ENCODE measurements around the gene NFIX. TPM values are rescaled to one million over a fixed set of nuclear protein-coding genes. Genes with fewer than 3 reads are reported as not detected.

The NFIX gene
- total RNA-seq, 4 donors from 2014 or later: 56.0 to 154 (median 79.4) TPM

GRCh38 chr19:13118424-13119193, 123.3 kb downstream of the NFIX start:
- Histone ChIP-seq H3K36me3 (peaks cover 0 to 20% (median 17%) of the 10 kb centered on the region in 4 donors), H3K4me1 (peaks cover 39 to 62% (median 57%) of the 10 kb centered on the region in 4 donors), H3K27ac (replicated peaks in 1 of 4) (peak overlapping the region; percentile 62 to 74 (median 70)), H3K9me3 (no peaks in the 10 kb centered on the region), H3K4me3 (peak overlapping the region; percentile 67 to 97 (median 94)), H3K27me3 (no peaks in the 10 kb centered on the region)
- WGBS: 2% methylated on average over 23 of the region's 57 CpGs
- TF ChIP-seq EP300 (IDR thresholded peaks at IDR 0.05): no peak
- no peak for TF ChIP-seq POLR2A (IDR thresholded peaks at IDR 0.05; ENCODE audit: low read depth)
- TF ChIP-seq POLR2AphosphoS5 (IDR thresholded peaks at IDR 0.05): no peak
- no peak for TF ChIP-seq CTCF (IDR thresholded peaks at IDR 0.05)
- intact Hi-C loops (cut with DNase I): no loop called here
- DNase-seq (ENCODE audit: extremely low spot score): no peak

GRCh38 chr19:13119627-13120026, 124.4 kb downstream of the NFIX start:
- no peaks in the 10 kb centered on the region for H3K27me3 ChIP-seq
- 60% methylated on average over 5 of the region's 8 CpGs for WGBS
- intact Hi-C loops (cut with DNase I): no loop called here
- no peak for DNase-seq (ENCODE audit: extremely low spot score)
- peaks cover 0 to 16% (median 10%) of the 10 kb centered on the region in 4 donors for H3K36me3 ChIP-seq
- H3K27ac ChIP-seq (replicated peaks in 1 of 4): peak overlapping the region in 1 of 4 donors; percentile 68
- peak overlapping the region; percentile 67 to 97 (median 94) for H3K4me3 ChIP-seq
- no peaks in the 10 kb centered on the region for H3K9me3 ChIP-seq
- peaks cover 39 to 62% (median 57%) of the 10 kb centered on the region in 4 donors for H3K4me1 ChIP-seq
- TF ChIP-seq CTCF (IDR thresholded peaks at IDR 0.05): no peak

- Histone ChIP-seq H3K9me3 (no peaks in the 10 kb centered on the region), H3K4me3 (no peak overlapping the region), H3K27ac (replicated peaks in 1 of 4) (no peak overlapping the region), H3K36me3 (peaks cover 0 to 15% (median 9%) of the 10 kb centered on the region in 4 donors), H3K27me3 (no peaks in the 10 kb centered on the region), H3K4me1 (peaks cover 39 to 61% (median 57%) of the 10 kb centered on the region in 4 donors)
- DNase-seq (ENCODE audit: extremely low spot score): no peak
- TF ChIP-seq CTCF (IDR thresholded peaks at IDR 0.05) (no peak), POLR2A (IDR thresholded peaks at IDR 0.05; ENCODE audit: low read depth) (no peak), EP300 (IDR thresholded peaks at IDR 0.05) (no peak), POLR2AphosphoS5 (IDR thresholded peaks at IDR 0.05) (no peak)
- 76% methylated on average over 7 of the region's 9 CpGs for WGBS
- intact Hi-C loops (cut with DNase I): no loop called here
These were observed 124.8 kb downstream of the NFIX start for GRCh38 chr19:13120031-13120430.

- peaks cover 33 to 53% (median 49%) of the 10 kb centered on the region in 4 donors for H3K4me1 ChIP-seq
- no peak for DNase-seq (ENCODE audit: extremely low spot score)
- peaks cover 0 to 14% (median 6%) of the 10 kb centered on the region in 4 donors for H3K36me3 ChIP-seq
- H3K9me3 ChIP-seq: no peaks in the 10 kb centered on the region
- no peak overlapping the region for H3K4me3 ChIP-seq
- no peaks in the 10 kb centered on the region for H3K27me3 ChIP-seq
- TF ChIP-seq POLR2AphosphoS5 (IDR thresholded peaks at IDR 0.05): no peak
- no peak for TF ChIP-seq CTCF (IDR thresholded peaks at IDR 0.05)
- TF ChIP-seq EP300 (IDR thresholded peaks at IDR 0.05): no peak
- no peak for TF ChIP-seq POLR2A (IDR thresholded peaks at IDR 0.05; ENCODE audit: low read depth)
- 77% methylated on average over 10 of the region's 10 CpGs for WGBS
- H3K27ac ChIP-seq (replicated peaks in 1 of 4): no peak overlapping the region
- intact Hi-C loops (cut with DNase I): no loop called here
These were observed 125.5 kb downstream of the NFIX start for GRCh38 chr19:13120817-13121216.
